A549 (cell line): ENCODE measurements around the gene OR8B8. TPM values are rescaled to one million over a fixed set of nuclear protein-coding genes. Genes with fewer than 3 reads are reported as not detected.

Source experiments
- ATAC-seq, 2 experiments: fragments of 200-7000 bp in 1 of 2; fragments of >200 bp in 1 of 2; cut with Nextera tagmentation in 1 of 2; cut with Tn5 transposase in 1 of 2; 3 replicates each; pipeline versions ENCODE4 v1.8.0 to v1.9.1; 2018 to 2020; ENCODE audit warnings: mild to moderate bottlenecking in 1 of 2, moderate library complexity in 1 of 2
- CTCF ChIA-PET: fragments of 300-600 bp; sonication (Branson Sonifier 250); formaldehyde crosslinking; extraction: SDS; loops from one replicate; lab custom pipeline; 2021; ENCODE audit warnings: antibody characterized with exemption, inconsistent platforms; lab: Yijun Ruan, JAX
- POLR2A ChIA-PET: fragments of 350-600 bp; formaldehyde crosslinking; extraction: SDS; loops from one replicate; lab custom pipeline; 2021; ENCODE audit warnings: antibody characterized with exemption, inconsistent platforms; lab: Yijun Ruan, JAX
- DNase-seq, 2 experiments: peaks; one replicate each; pipeline versions ENCODE4 v3.0.0 to v3.0.0-alpha.2; 2011 to 2016; ENCODE audit warnings: low read depth in 1 of 2, low spot score in 1 of 2
- FAIRE-seq: peaks from 2 replicates; lab custom pipeline; 2011; peaks lifted over from hg19 to GRCh38; lab: Jason Lieb, UNC
- H3K27ac ChIP-seq, 2 experiments: fragments of >200 bp; sonication (Bioruptor Twin); formaldehyde crosslinking; 3 replicates each; pipeline ENCODE4 v1.5.1; 2016 to 2017
- H3K4me1 ChIP-seq: fragments of >200 bp; sonication (Bioruptor Twin); formaldehyde crosslinking; 3 replicates; pipeline ENCODE4 v1.6.1; 2016
- H3K4me2 ChIP-seq: fragments of >200 bp; sonication (Bioruptor Twin); formaldehyde crosslinking; 3 replicates; pipeline ENCODE4 v1.6.1; 2016
- H3K4me3 ChIP-seq: fragments of >200 bp; sonication (Bioruptor Twin); formaldehyde crosslinking; 3 replicates; pipeline ENCODE4 v1.5.1; 2016
- H3K9me3 ChIP-seq: fragments of >200 bp; sonication (Bioruptor Twin); formaldehyde crosslinking; 3 replicates; pipeline ENCODE4 v1.6.1; 2016
- ATOH8 ChIP-seq: fragments of 250-450 bp; sonication (Bioruptor Pico); IDR thresholded peaks from 2 replicates; pipeline ENCODE4 v1.5.0; 2020; ENCODE audit warnings: low read depth, mild to moderate bottlenecking, moderate library complexity
- BCL3 ChIP-seq: fragments of >200 bp; sonication (Bioruptor Twin); formaldehyde crosslinking; IDR thresholded peaks from 3 replicates; pipeline ENCODE4 v1.6.1; 2016
- BHLHE40 ChIP-seq: IDR thresholded peaks from 2 replicates; pipeline ENCODE4 v1.6.1; 2012; ENCODE audit warnings: low read depth, low read length, inconsistent platforms
- EHF ChIP-seq: fragments of 250-450 bp; sonication (Bioruptor Pico); IDR thresholded peaks from 2 replicates; pipeline ENCODE4 v1.5.0; 2020; ENCODE audit warnings: mild to moderate bottlenecking
- ESRRA ChIP-seq: fragments of 150-350 bp; IDR thresholded peaks from 2 replicates; pipeline ENCODE4 v1.6.1; 2014; ENCODE audit warnings: mild to moderate bottlenecking, low read length, borderline replicate concordance
- HEYL ChIP-seq: fragments of 250-450 bp; sonication (Bioruptor Pico); IDR thresholded peaks from 2 replicates; pipeline ENCODE4 v1.8.0; 2021; ENCODE audit warnings: mild to moderate bottlenecking, moderate library complexity
- HOXA7 ChIP-seq: fragments of 250-450 bp; sonication (Bioruptor Pico); IDR thresholded peaks from 2 replicates; pipeline ENCODE4 v1.5.0; 2020; ENCODE audit warnings: mild to moderate bottlenecking, moderate library complexity
- HOXB13 ChIP-seq: fragments of 250-450 bp; sonication (Bioruptor Pico); IDR thresholded peaks from 2 replicates; pipeline ENCODE4 v1.5.0; 2020; ENCODE audit warnings: low read depth, mild to moderate bottlenecking, moderate library complexity
- JUN ChIP-seq, 2 experiments: fragments of >200 bp; sonication (Bioruptor Twin); formaldehyde crosslinking; IDR thresholded peaks; 2 replicates in 1 of 2; 3 replicates in 1 of 2; pipeline ENCODE4 v1.6.1; 2016 to 2017
- KDM5A ChIP-seq: fragments of 200-600 bp; sonication (generic); IDR thresholded peaks from 2 replicates; pipeline ENCODE4 v1.6.1; 2016; ENCODE audit warnings: antibody characterized with exemption, mild to moderate bottlenecking
- NR3C1 ChIP-seq: fragments of >200 bp; sonication (Bioruptor Twin); formaldehyde crosslinking; IDR thresholded peaks from 3 replicates; pipeline ENCODE4 v1.6.1; 2017
- PBX3 ChIP-seq: IDR thresholded peaks from 2 replicates; pipeline ENCODE4 v1.6.1; 2012
- POLR2A ChIP-seq: IDR thresholded peaks from 2 replicates; pipeline ENCODE4 v1.6.1; 2012; ENCODE audit warnings: mild to moderate bottlenecking, low read length
- POLR2AphosphoS2 ChIP-seq: conservative IDR thresholded peaks from 2 replicates; pipeline ENCODE4 v1.6.1; 2012; ENCODE audit warnings: low read length, improper control_type of control experiment, inconsistent platforms
- RARB ChIP-seq: fragments of 250-450 bp; sonication (Bioruptor Pico); IDR thresholded peaks from 2 replicates; pipeline ENCODE4 v1.8.0; 2021; ENCODE audit warnings: mild to moderate bottlenecking, moderate library complexity
- REST ChIP-seq: fragments of 200-600 bp; sonication (generic); IDR thresholded peaks from 2 replicates; pipeline ENCODE4 v1.6.1; 2016; ENCODE audit warnings: antibody characterized with exemption, mild to moderate bottlenecking, moderate library complexity
- RNF2 ChIP-seq: fragments of 200-600 bp; sonication (generic); IDR thresholded peaks from 2 replicates; pipeline ENCODE4 v1.6.1; 2016; ENCODE audit warnings: low read depth, mild to moderate bottlenecking, antibody characterized with exemption, moderate library complexity, borderline replicate concordance
- ZNF302 ChIP-seq: fragments of 250-450 bp; sonication (Bioruptor Pico); IDR thresholded peaks from 2 replicates; pipeline ENCODE4 v1.9.0; 2021; ENCODE audit warnings: inconsistent platforms, mild to moderate bottlenecking, moderate library complexity
- WGBS: methylation state at CpG from one replicate; pipeline ENCODE4 v1.1.6; 2017; ENCODE audit errors: missing lambda C conversion rate; 5-methylcytosine and 5-hydroxymethylcytosine counted together
- polyA plus RNA-seq, 4 experiments: library from polyadenylated mRNA; depleted of rRNA in 3 of 4; stranded (reverse); fragments of >200 nt; fragmentation: RNase III in 1 of 4; extraction: RNeasy Plus Mini Kit Qiagen cat#74134 plus additional on column Dnase treatment in 1 of 4; gene quantifications; 2 replicates in 3 of 4; 3 replicates in 1 of 4; pipeline ENCODE4 v1.2.3, GENCODE V29; 2011 to 2017

OR8B8 gene
- polyA plus RNA-seq, 2 of the 4 experiments (the other 2 are of a cell fraction), result not detected

GRCh38 chr11:124475265-124475664 is 29.8 kb upstream of the OR8B8 start (continued):
- TF ChIP-seq HEYL (CRISPR knock-in tag) (no peak), EHF (CRISPR knock-in tag) (no peak), REST (no peak), BCL3 (no peak)

GRCh38 chr11:124474779-124475178 is 29.3 kb upstream of the OR8B8 start:
- Histone ChIP-seq H3K4me1 (no peaks in the 10 kb centered on the region), H3K9me3 (no peaks in the 10 kb centered on the region), H3K4me2 (no peak overlapping the region), H3K4me3 (no peak overlapping the region), H3K27ac (no peak overlapping the region)
- 44% methylated on average over 2 of the region's 2 CpGs for WGBS
- FAIRE-seq (no peak), DNase-seq (no peak), ATAC-seq (no peak)
- ChIA-PET CTCF (no interaction called here), POLR2A (no interaction called here)
- TF ChIP-seq NR3C1 (no peak), POLR2A (no peak), HOXB13 (CRISPR knock-in tag) (no peak), REST (no peak), JUN (IDR thresholded peaks at IDR 0.05) (no peak), RARB (CRISPR knock-in tag) (no peak), BHLHE40 (no peak), KDM5A (no peak), POLR2AphosphoS2 (no peak), ESRRA (no peak)

GRCh38 chr11:124474079-124474478 is 28.6 kb upstream of the OR8B8 start:
- FAIRE-seq (no peak), DNase-seq (no peak), ATAC-seq (no peak)
- Histone ChIP-seq H3K4me3 (no peak overlapping the region), H3K27ac (no peak overlapping the region), H3K4me1 (no peaks in the 10 kb centered on the region), H3K4me2 (no peak overlapping the region), H3K9me3 (no peaks in the 10 kb centered on the region)
- ChIA-PET CTCF (no interaction called here), POLR2A (no interaction called here)
- WGBS, result 6% methylated on average over 1 of the region's 1 CpG
- no peak for TF ChIP-seq ATOH8
- no peak for TF ChIP-seq POLR2AphosphoS2
- TF ChIP-seq PBX3, result no peak
- TF ChIP-seq RNF2, result no peak
- no peak for TF ChIP-seq ZNF302 (CRISPR knock-in tag)
- TF ChIP-seq HOXA7 (CRISPR knock-in tag), result no peak
- no peak for TF ChIP-seq EHF (CRISPR knock-in tag)
